ENCODE measurements around the gene INO80B.

The INO80B gene

DNA sequence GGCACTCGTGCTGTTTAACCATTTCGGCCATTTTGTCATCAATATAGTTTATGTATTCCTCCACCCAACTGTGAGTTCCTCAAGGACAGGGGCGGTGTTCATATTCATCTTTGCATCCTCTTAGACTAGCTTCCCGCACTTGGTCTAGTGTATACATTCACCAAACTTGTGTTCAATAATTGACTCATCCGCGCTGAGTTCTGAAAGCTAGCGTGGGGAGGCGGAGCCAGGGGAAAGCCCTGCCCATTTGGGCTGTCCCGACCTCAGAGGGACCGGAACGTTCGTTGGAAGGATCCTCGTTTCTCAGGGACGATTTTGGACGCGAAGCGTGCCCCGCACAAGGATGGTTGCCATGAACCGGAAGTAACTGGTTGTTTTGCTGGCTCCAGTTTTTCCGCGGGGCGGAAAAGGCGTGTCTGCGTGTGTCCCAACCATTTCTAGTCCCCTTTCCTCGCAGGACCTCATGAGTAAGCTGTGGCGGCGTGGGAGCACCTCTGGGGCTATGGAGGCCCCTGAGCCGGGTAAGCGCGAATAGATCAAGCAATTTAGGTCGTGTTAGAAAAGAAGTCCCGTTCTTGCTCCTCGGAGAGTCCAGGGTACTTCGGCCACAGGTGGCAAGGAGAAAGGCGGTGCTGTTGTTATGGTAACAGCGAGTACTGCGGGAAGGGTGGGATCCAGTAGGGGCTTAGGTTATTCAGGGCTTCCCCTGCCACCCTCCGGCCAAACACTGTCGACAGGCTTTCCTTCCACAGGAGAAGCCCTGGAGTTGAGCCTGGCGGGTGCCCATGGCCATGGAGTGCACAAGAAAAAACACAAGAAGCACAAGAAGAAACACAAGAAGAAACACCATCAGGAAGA lies at the start of gene INO80B:
Gene INO80B, plus strand, starts transcription at position 434 of the 858 bp plus-strand sequence. Its CDS starts 30 bp downstream, at position 464.
- H3K27ac ChIP-seq, result peak within 1 kb of the TSS; percentile 96
- no peak for TF ChIP-seq CTCF (conservative IDR thresholded peaks at IDR 0.05)

GRCh38 chr2:74406035-74406434 lies 48.9 kb upstream of the INO80B start:
- TF ChIP-seq CTCF (conservative IDR thresholded peaks at IDR 0.05), result no peak
- H3K27ac ChIP-seq, result peak overlapping the region; percentile 68

GRCh38 chr2:74407682-74408081 lies 47.2 kb upstream of the INO80B start:
- no peak for TF ChIP-seq CTCF (conservative IDR thresholded peaks at IDR 0.05)
- no peak overlapping the region for H3K27ac ChIP-seq

DNA sequence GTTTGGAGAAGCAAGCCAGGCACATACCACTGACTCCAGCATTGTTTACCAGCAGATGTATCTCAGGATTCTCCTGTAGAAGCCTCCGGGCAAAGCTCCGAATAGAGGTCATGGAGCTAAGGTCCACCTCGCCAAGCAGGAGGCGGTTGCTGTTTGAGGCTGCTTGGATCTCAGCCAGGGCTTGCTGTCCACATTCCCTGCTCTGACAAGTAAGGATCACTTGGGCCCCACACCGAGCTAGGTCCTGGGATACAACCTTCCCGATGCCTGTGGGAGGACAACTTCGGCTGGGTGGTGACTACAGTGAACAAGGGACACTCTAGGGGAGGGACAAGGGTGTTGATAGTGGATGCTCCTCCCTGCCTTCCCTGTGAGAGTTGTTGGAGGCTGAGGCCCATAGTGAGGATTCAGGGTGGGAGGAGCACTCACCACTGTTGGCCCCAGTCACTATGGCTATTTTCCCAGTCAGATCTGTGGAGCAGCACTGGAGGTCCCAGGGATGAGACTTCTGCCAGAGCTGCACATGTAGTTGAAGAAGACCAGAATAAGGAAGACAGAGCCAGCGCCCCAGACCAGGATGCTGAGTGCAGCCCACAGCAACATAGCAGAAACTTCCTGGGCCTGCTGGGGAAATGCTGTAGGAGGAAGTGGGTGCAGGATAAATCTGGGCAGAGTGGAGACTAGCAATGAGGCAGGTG lies 41.7 kb upstream of the INO80B start:
- no peak for TF ChIP-seq CTCF (conservative IDR thresholded peaks at IDR 0.05)
- no peak overlapping the region for H3K27ac ChIP-seq

DNA sequence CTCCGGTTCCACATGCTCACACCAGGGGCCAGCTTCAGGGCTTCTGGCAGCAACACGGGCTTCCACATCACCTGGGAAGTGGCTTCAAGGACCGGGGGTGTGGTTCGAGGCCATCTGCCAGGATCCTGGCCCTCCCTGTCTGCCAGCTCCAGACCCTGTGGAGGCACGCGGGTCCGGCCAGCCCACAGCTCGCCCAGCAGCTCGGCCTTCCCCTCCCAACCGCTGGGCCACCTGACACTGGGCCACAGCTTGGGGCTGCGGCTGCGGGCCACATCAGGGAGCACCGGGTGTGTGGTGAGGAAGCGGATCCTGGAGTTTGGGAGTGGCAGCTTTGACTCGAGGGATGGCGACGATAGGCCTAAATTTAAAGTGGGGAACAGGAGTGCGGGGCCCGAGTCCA lies 40.4 kb upstream of the INO80B start:
- no peak overlapping the region for H3K27ac ChIP-seq
- no peak for TF ChIP-seq CTCF (conservative IDR thresholded peaks at IDR 0.05)

GRCh38 chr2:74414881-74415761 lies 39.8 kb upstream of the INO80B start:
- TF ChIP-seq CTCF (conservative IDR thresholded peaks at IDR 0.05), result no peak

More at GRCh38 chr2:74414881-74415761, 39.8 kb upstream of the INO80B start:
- H3K27ac ChIP-seq, result no peak overlapping the region
